Stimulated activated naive CD8-positive, alpha-beta T cell treated with anti-CD3 and anti-CD28 coated beads, Interleukin-15, Interleukin-2, amounts not matched to agents 100 ng/mL and 50 ng/mL, for 24 hours (primary cell): ENCODE data around the gene ASPRV1.
"Not testable (repeated sequence)": the region's sequence is repeated elsewhere in the genome, so short reads cannot be mapped to it uniquely, and the experiment has no call there.

Experiments
- H3K27ac Mint-ChIP-seq: one replicate; pipeline ENCODE4 v1.8.0; 2021; ENCODE audit warnings: mild to moderate bottlenecking, mixed read lengths
- H3K27me3 Mint-ChIP-seq: one replicate; pipeline ENCODE4 v1.8.0; 2021; ENCODE audit warnings: mixed read lengths
- H3K36me3 Mint-ChIP-seq: one replicate; pipeline ENCODE4 v1.8.0; 2021; ENCODE audit warnings: low read depth, mixed read lengths
- H3K4me1 Mint-ChIP-seq: one replicate; pipeline ENCODE4 v1.8.0; 2021; ENCODE audit warnings: low read depth, mixed read lengths
- H3K4me3 Mint-ChIP-seq: one replicate; pipeline ENCODE4 v1.8.0; 2021; ENCODE audit warnings: mild to moderate bottlenecking, mixed read lengths
- H3K9me3 Mint-ChIP-seq: one replicate; pipeline ENCODE4 v1.8.0; 2021; ENCODE audit warnings: mixed read lengths

Gene ASPRV1

GRCh38 chr2:69957965-69958364 is 3.5 kb downstream of the ASPRV1 start:
- Mint-ChIP-seq H3K27ac (no peak overlapping the region), H3K36me3 (no peaks in the 10 kb centered on the region), H3K27me3 (no peaks in the 10 kb centered on the region), H3K4me1 (no peaks in the 10 kb centered on the region), H3K9me3 (no peaks in the 10 kb centered on the region), H3K4me3 (no peak overlapping the region)

- Mint-ChIP-seq H3K4me3 (no peak overlapping the region), H3K9me3 (no peaks in the 10 kb centered on the region), H3K27ac (no peak overlapping the region), H3K36me3 (no peaks in the 10 kb centered on the region), H3K4me1 (no peaks in the 10 kb centered on the region), H3K27me3 (no peaks in the 10 kb centered on the region)
Observed at GRCh38 chr2:69956475-69956979, 4.9 kb downstream of the ASPRV1 start.

- Mint-ChIP-seq H3K36me3 (no peaks in the 10 kb centered on the region), H3K27me3 (no peaks in the 10 kb centered on the region)
Observed at GRCh38 chr2:69955029-69955428, 6.4 kb downstream of the ASPRV1 start.

GRCh38 chr2:69954084-69954483 is 7.3 kb downstream of the ASPRV1 start:
- Mint-ChIP-seq H3K36me3 (no peaks in the 10 kb centered on the region), H3K27me3 (no peaks in the 10 kb centered on the region), H3K9me3 (no peaks in the 10 kb centered on the region), H3K4me1 (no peaks in the 10 kb centered on the region), H3K27ac (no peak overlapping the region), H3K4me3 (no peak overlapping the region)

More at GRCh38 chr2:69955029-69955428, 6.4 kb downstream of the ASPRV1 start:
- no peaks in the 10 kb centered on the region for H3K9me3 Mint-ChIP-seq
- no peaks in the 10 kb centered on the region for H3K4me1 Mint-ChIP-seq
- no peak overlapping the region for H3K4me3 Mint-ChIP-seq
- no peak overlapping the region for H3K27ac Mint-ChIP-seq

GRCh38 chr2:69952336-69953115 is 8.9 kb downstream of the ASPRV1 start:
- Mint-ChIP-seq H3K27me3 (no peaks in the 10 kb centered on the region), H3K4me1 (peaks cover 3% of the 10 kb centered on the region), H3K4me3 (no peak overlapping the region), H3K36me3 (no peaks in the 10 kb centered on the region), H3K9me3 (no peaks in the 10 kb centered on the region), H3K27ac (peak overlapping the region; percentile 19)

- not testable (repeated sequence) for H3K9me3 Mint-ChIP-seq, H3K27me3 Mint-ChIP-seq, H3K36me3 Mint-ChIP-seq, H3K27ac Mint-ChIP-seq, H3K4me3 Mint-ChIP-seq
- H3K4me1 Mint-ChIP-seq = peaks cover 22% of the 10 kb centered on the region
Observed at GRCh38 chr2:69950671-69951070, 10.8 kb downstream of the ASPRV1 start.

- no peaks in the 10 kb centered on the region for H3K27me3 Mint-ChIP-seq
- no peak overlapping the region for H3K27ac Mint-ChIP-seq
- H3K36me3 Mint-ChIP-seq = no peaks in the 10 kb centered on the region
- H3K4me3 Mint-ChIP-seq = no peak overlapping the region
- H3K9me3 Mint-ChIP-seq = no peaks in the 10 kb centered on the region
- H3K4me1 Mint-ChIP-seq = peaks cover 26% of the 10 kb centered on the region
Observed at GRCh38 chr2:69950241-69950640, 11.2 kb downstream of the ASPRV1 start.

GRCh38 chr2:69948963-69949645 is 12.3 kb downstream of the ASPRV1 start:
- Mint-ChIP-seq H3K27ac (no peak overlapping the region), H3K4me3 (no peak overlapping the region), H3K36me3 (no peaks in the 10 kb centered on the region), H3K9me3 (no peaks in the 10 kb centered on the region), H3K27me3 (no peaks in the 10 kb centered on the region), H3K4me1 (peaks cover 36% of the 10 kb centered on the region)

- H3K36me3 Mint-ChIP-seq = peaks cover 2% of the 10 kb centered on the region
- H3K27me3 Mint-ChIP-seq = no peaks in the 10 kb centered on the region
- H3K4me3 Mint-ChIP-seq = no peak overlapping the region
- H3K4me1 Mint-ChIP-seq = peaks cover 39% of the 10 kb centered on the region
- H3K9me3 Mint-ChIP-seq = no peaks in the 10 kb centered on the region
- H3K27ac Mint-ChIP-seq = no peak overlapping the region
Observed at GRCh38 chr2:69948032-69948962, 13.1 kb downstream of the ASPRV1 start.

GRCh38 chr2:69947325-69947931 is 14.0 kb downstream of the ASPRV1 start:
- no peak overlapping the region for H3K27ac Mint-ChIP-seq
- peaks cover 5% of the 10 kb centered on the region for H3K36me3 Mint-ChIP-seq
- H3K4me1 Mint-ChIP-seq = peaks cover 42% of the 10 kb centered on the region
- H3K9me3 Mint-ChIP-seq = no peaks in the 10 kb centered on the region
- H3K4me3 Mint-ChIP-seq = no peak overlapping the region
- no peaks in the 10 kb centered on the region for H3K27me3 Mint-ChIP-seq

- Mint-ChIP-seq H3K4me1 (peaks cover 42% of the 10 kb centered on the region), H3K36me3 (peaks cover 9% of the 10 kb centered on the region), H3K27ac (peak overlapping the region; percentile 46), H3K9me3 (no peaks in the 10 kb centered on the region), H3K27me3 (no peaks in the 10 kb centered on the region), H3K4me3 (peak overlapping the region; percentile 44)
Observed at GRCh38 chr2:69946351-69947324, 14.8 kb downstream of the ASPRV1 start.

GRCh38 chr2:69945941-69946340 is 15.5 kb downstream of the ASPRV1 start:
- Mint-ChIP-seq H3K27me3 (no peaks in the 10 kb centered on the region), H3K4me1 (peaks cover 42% of the 10 kb centered on the region), H3K36me3 (peaks cover 9% of the 10 kb centered on the region), H3K4me3 (no peak overlapping the region), H3K27ac (peak overlapping the region; percentile 46), H3K9me3 (no peaks in the 10 kb centered on the region)

GRCh38 chr2:69945441-69945840 is 16.0 kb downstream of the ASPRV1 start:
- H3K4me3 Mint-ChIP-seq = no peak overlapping the region
- peaks cover 42% of the 10 kb centered on the region for H3K4me1 Mint-ChIP-seq
- no peaks in the 10 kb centered on the region for H3K27me3 Mint-ChIP-seq
- peaks cover 12% of the 10 kb centered on the region for H3K36me3 Mint-ChIP-seq
- no peaks in the 10 kb centered on the region for H3K9me3 Mint-ChIP-seq
- peak overlapping the region; percentile 46 for H3K27ac Mint-ChIP-seq
